Activated gamma-delta T cell (primary cell): ENCODE measurements around the gene TGM2.

Experiments
- DNase-seq: peaks from one replicate; lab custom pipeline; 2025; lab: John Stamatoyannopoulos, UW

Gene TGM2

DNA sequence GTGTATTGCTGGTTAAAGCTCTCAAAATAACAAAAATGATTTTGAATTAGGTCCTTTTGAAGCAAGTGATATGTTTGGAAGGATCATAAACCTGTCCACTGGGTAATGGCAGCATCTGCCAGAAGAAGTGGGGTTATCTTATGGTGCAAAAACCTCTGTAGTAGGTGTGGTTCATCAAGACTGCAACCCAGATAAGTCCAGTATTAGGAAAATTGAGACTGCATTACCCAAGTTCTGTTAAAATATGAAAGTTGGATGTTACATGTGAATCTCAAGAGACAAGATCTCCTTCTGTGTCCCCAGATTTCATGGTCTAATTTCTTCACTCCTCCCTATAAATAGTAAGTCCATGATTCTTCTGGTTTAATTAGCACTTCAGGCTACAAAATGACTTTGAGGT is 72.2 kb downstream of the TGM2 start:
- no peak for DNase-seq

GRCh38 chr20:38092260-38092857 is 72.7 kb downstream of the TGM2 start:
- DNase-seq = no peak

DNA sequence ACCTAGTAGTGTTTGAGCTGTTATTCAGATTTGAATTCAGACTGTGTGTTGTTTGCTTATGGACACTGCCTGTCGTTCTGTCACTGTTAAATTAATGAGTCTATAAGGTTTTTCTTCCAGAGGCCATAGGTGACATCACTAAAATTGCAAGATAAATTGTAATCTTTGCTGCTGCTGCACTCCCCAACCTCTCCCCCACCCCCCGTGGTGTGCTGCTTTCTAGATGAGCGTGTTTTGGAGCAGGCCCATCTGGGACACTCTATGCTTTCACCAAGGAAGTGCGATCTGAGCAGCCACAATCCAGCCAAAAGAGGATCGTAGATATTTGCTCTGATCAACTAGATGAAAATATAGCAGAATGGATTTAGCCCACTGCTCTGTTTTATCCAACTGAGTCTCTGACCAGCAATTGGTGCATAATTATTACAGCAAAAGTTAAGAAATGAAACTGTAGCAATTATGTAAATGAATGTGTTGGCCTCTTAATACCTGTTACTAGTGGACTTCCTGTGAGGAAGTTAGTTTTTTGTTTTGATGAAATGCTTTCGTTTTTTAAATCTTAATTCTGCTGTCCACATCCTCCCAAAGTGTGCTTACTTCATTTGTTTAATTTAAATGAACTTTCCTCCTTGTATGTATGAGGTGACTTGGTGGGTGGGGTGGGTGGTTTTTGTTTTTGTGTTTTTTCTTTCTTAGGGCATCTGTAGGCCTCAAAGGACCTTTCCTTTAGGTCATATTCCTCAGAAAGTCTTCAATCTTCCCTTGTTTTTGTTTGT is 73.4 kb downstream of the TGM2 start:
- no peak for DNase-seq

DNA sequence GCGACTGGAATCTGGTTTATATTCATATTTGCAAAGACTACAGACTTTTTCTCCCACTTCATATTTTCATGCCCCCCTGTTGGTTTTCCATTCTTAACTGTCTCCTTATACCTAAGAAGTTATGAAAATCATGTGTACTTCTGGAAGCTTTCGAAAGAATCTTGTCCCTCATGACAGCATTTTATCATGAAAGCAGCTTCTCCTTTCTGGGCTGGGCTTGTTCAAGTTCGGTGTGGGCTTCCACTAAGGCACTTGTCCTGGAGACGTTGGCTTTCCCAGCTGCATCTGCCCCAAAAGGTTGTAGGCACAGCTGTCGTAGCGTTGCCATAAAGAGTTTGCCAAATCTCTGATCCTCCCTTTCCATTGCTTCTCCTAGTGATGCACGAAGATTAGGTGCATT is 75.0 kb downstream of the TGM2 start:
- no peak for DNase-seq

DNA sequence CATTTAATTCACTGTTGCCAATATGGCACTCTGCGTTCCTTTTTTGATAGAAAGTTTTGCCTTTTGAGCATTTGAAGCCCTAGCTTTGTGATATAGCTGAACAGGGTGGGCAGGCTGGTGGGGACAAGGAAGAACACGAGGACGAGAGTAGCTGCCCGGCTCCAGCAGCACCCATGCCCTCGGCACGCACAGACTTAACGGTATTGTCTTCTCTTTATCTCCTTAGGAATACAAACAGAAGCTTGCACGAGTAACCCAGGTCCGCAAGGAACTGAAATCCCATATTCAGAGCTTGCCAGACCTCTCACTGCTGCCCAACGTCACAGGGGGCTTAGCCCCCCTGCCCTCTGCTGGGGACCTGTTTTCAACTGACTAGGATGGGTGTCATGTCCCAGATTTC is 75.6 kb downstream of the TGM2 start:
- no peak for DNase-seq

DNA sequence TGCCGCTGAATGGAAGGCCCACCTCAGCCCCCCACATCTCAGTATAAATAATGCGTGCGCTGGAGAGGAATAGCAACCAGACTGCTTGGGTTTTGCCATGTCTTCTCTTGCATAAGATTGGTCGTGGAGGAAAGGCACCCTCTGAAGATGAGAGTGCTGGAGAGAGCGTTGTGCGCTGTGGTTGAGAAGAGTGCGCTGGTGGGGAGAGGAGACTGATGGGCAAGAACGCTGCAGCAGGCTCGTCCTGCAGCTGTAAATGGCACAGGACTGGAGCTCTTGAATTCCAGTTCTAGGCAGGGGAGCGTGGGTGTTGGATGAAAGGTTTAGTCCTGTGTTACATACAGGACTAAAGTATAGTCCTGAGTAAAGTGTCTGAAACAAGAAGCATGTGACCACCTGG is 80.0 kb downstream of the TGM2 start:
- no peak for DNase-seq

- DNase-seq = no peak
Observed at GRCh38 chr20:38084425-38084951, 80.6 kb downstream of the TGM2 start.

DNA sequence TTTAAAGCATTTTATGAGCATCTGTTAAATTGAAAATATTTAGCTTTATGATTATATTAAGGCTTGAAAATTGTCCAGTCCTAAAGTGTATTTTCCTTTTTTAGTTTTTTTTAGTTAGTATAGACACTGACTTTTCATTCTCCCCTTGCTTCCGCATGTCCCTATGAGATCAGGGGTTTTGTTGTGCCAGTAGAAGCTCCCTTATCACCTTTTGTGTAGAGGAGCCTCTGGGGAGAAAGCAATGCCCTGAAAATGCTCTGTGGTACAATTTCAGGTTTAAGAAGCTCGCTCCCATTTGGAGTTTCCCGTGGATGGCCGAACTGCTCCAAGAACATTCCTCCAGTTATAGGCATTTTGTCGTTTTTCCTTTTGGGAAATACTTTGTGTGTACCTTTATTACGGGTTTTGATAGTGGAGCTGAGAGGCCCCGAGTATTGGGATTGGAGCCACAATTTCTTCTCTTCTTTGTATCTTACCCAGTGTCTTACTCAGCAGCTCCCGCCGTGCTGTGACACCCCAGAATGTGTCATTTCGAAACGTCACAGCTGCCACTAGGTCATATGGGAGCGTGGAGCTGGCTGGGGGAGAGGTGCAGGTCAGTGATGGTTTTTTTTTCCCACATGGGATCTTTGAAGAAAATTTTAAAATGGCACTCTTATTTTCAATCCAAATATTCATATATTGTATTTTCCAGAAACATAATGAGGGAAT is 81.6 kb downstream of the TGM2 start:
- DNase-seq = no peak

DNA sequence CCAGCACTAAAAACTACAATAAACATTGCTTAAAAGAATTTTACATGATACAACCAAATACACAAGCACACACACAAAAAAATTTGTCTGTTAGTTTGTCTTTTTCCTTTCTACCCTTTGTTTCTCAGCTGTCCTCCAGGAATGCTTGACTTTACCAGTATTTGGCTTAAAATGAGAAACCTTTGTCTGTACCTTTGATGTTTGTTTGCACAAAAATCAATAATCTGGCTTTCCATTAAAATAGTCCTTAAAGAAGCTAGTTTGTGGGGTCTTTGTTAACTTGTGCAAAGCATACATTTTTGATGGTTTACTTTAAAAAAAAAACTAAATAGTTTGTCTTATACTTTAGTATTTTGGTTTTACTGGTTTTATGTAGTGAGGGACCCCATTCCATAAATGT is 82.2 kb downstream of the TGM2 start:
- no peak for DNase-seq

- no peak for DNase-seq
Observed at GRCh38 chr20:38081575-38081974, 83.5 kb downstream of the TGM2 start.

GRCh38 chr20:38079353-38079752 is 85.7 kb downstream of the TGM2 start:
- DNase-seq = no peak

DNA sequence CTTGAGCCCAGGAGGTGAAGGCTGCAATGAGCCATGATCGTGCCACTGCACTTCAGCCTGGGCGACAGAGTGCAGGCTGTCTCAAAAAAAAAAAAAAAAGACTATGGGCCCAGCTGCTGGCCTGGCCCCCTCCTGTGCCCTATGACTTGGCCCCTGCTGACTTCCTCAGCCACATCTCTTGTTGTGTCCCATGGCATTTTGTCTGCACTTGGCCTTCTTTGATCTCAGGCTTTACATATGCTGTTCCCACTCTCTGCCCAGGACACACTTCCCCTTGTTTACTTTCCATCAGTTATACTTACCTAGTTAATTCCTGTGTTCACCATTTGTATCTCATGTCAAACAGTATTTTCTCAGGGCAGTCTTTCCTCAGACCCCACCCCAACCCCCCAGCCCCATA is 87.0 kb downstream of the TGM2 start:
- no peak for DNase-seq
